Measurements from ENCODE around the gene RPS6KA4.

The RPS6KA4 gene

GRCh38 chr11:64378335-64378880 lies 19.4 kb downstream of the RPS6KA4 start:
- DNase-seq (ENCODE audit: extremely low read depth, low read depth): no peak
- no peak overlapping the region for H3K4me3 ChIP-seq (replicated peaks; ENCODE audit: low read depth, low read length)
- TF ChIP-seq CTCF (IDR thresholded peaks at IDR 0.05; ENCODE audit: low read depth, low read length, missing control alignments): no peak

GRCh38 chr11:64379160-64379559 lies 20.2 kb downstream of the RPS6KA4 start:
- H3K4me3 ChIP-seq (replicated peaks; ENCODE audit: low read depth, low read length): no peak overlapping the region
- TF ChIP-seq CTCF (IDR thresholded peaks at IDR 0.05; ENCODE audit: low read depth, low read length, missing control alignments): no peak

GRCh38 chr11:64379817-64380709 lies 21.1 kb downstream of the RPS6KA4 start:
- H3K4me3 ChIP-seq (replicated peaks; ENCODE audit: low read depth, low read length): no peak overlapping the region
- TF ChIP-seq CTCF (IDR thresholded peaks at IDR 0.05; ENCODE audit: low read depth, low read length, missing control alignments): no peak
- no peak for DNase-seq (ENCODE audit: extremely low read depth, low read depth)

More at GRCh38 chr11:64379160-64379559, 20.2 kb downstream of the RPS6KA4 start:
- DNase-seq (ENCODE audit: extremely low read depth, low read depth): no peak

- no peak overlapping the region for H3K4me3 ChIP-seq (replicated peaks; ENCODE audit: low read depth, low read length)
- TF ChIP-seq CTCF (IDR thresholded peaks at IDR 0.05; ENCODE audit: low read depth, low read length, missing control alignments): no peak
- no peak for DNase-seq (ENCODE audit: extremely low read depth, low read depth)
These were observed 22.4 kb downstream of the RPS6KA4 start for GRCh38 chr11:64381350-64381749.

GRCh38 chr11:64382047-64382446 lies 23.1 kb downstream of the RPS6KA4 start:
- H3K4me3 ChIP-seq (replicated peaks; ENCODE audit: low read depth, low read length): no peak overlapping the region
- no peak for TF ChIP-seq CTCF (IDR thresholded peaks at IDR 0.05; ENCODE audit: low read depth, low read length, missing control alignments)
- no peak for DNase-seq (ENCODE audit: extremely low read depth, low read depth)

- no peak for DNase-seq (ENCODE audit: extremely low read depth, low read depth)
- TF ChIP-seq CTCF (IDR thresholded peaks at IDR 0.05; ENCODE audit: low read depth, low read length, missing control alignments): no peak
- H3K4me3 ChIP-seq (replicated peaks; ENCODE audit: low read depth, low read length): no peak overlapping the region
These were observed 23.6 kb downstream of the RPS6KA4 start for GRCh38 chr11:64382586-64382985.

Measured in HFF-Myc (cell line).